ENCODE results near the gene RHBDL1. TPM values are rescaled to one million over a fixed set of nuclear protein-coding genes. Genes with fewer than 3 reads are reported as not detected.
A peak's percentile ranks its signal among the peaks of the same experiment; 100 is the strongest.

Gene RHBDL1
- total and polyA plus RNA-seq, 2 of the 8 experiments (the other 6 are each of a cell fraction or from before 2014, with no cell fraction given) = 4.0 to 8.1 TPM

- no peaks in the 10 kb centered on the region for H3K79me1 ChIP-seq (ENCODE audit: low read depth, low read length)
- peak overlapping the region; percentile 60 for H3K18ac ChIP-seq (ENCODE audit: extremely low read depth, low read length)
- H2BK120ac ChIP-seq (replicated peaks; ENCODE audit: low read depth, low read length) = no peak overlapping the region
- H4K20me1 ChIP-seq (replicated peaks in 1 of 2; ENCODE audit: control insufficient read depth in 1 of 2, insufficient read depth in 2 of 2, low read length in 2 of 2) = peaks cover under 1 to 14% of the 10 kb centered on the region in 2 experiments
- H2BK15ac ChIP-seq (ENCODE audit: low read length) = no peak overlapping the region
- H3K56ac ChIP-seq (replicated peaks; ENCODE audit: insufficient read length, low read depth, low read length) = no peak overlapping the region
- peak overlapping the region in 2 of 4 experiments; percentile 22 to 37; a peak in 3 of 7 replicates for H3K9ac ChIP-seq (replicated peaks in 1 of 4; ENCODE audit: extremely low read depth in 1 of 4, low read depth in 3 of 4, low read length in 3 of 4)
- ChIA-PET CTCF (ENCODE audit: partially characterized antibody) (interaction anchor here (32.4 to 35.8 kb wide), 3 partner anchors 9 to 57 kb away, joined by 424 to 977 read pairs (median 977); partner anchors contain the start of genes ANTKMT, CCDC78, CHTF18 and CIAO3), POLR2A (ENCODE audit: partially characterized antibody) (interaction anchor here (0.8 to 23.0 kb wide), 10 partner anchors 11 to 76 kb away, joined by 3 to 353 read pairs (median 4); partner anchors contain the start of genes ANTKMT, CCDC78, CHTF18 and CIAO3)
- DNase-seq (ENCODE audit: low read depth in 1 of 2, low spot score in 2 of 2) = no peak
- no peak for FAIRE-seq
- H3K36me3 ChIP-seq (ENCODE audit: control insufficient read depth in 2 of 4, insufficient read depth in 4 of 4, low read length in 3 of 4) = no peaks in the 10 kb centered on the region
- peaks cover 0 to 16% (median 5%) of the 10 kb centered on the region in 4 experiments; a peak in 4 of 7 replicates for H3K27me3 ChIP-seq (replicated peaks in 1 of 4; ENCODE audit: control insufficient read depth in 3 of 4, extremely low read depth in 1 of 4, insufficient read depth in 3 of 4, low read length in 3 of 4)
- H3K4me3 ChIP-seq (ENCODE audit: extremely low read depth in 1 of 4, insufficient read depth in 2 of 4, low read depth in 3 of 4, low read length in 4 of 4) = peak overlapping the region; percentile 33 to 83 (median 46)
- 0 out of 2 replicates have a peak overlapping the region, but pooled peaks have one; percentile 24 for H2BK5ac ChIP-seq (ENCODE audit: low read depth, low read length)
- no peak overlapping the region for H3K14ac ChIP-seq (ENCODE audit: insufficient read length)
- H3K4me2 ChIP-seq (ENCODE audit: insufficient read depth in 1 of 2, low read depth in 2 of 2, low read length in 2 of 2) = peak overlapping the region; percentile 93 to 99
- H4K8ac ChIP-seq (ENCODE audit: extremely low read depth, insufficient read depth, low read length) = peak overlapping the region; percentile 68; the same call in 1 of the 2 replicates
- no peaks in the 10 kb centered on the region for H3K9me3 ChIP-seq (ENCODE audit: insufficient read depth in 2 of 2, low read depth in 1 of 2, low read length in 1 of 2)
- H3K4me1 ChIP-seq (replicated peaks in 1 of 4; ENCODE audit: control insufficient read depth in 3 of 4, insufficient read depth in 4 of 4, low read length in 3 of 4) = peaks cover 0 to 14% (median 8%) of the 10 kb centered on the region in 4 experiments; a peak in 5 of 7 replicates
- 0 out of 2 replicates have a peak overlapping the region, but pooled peaks have one; percentile 80 for H2BK20ac ChIP-seq (ENCODE audit: low read length)
- no peak overlapping the region for H4K5ac ChIP-seq (ENCODE audit: insufficient read length, low read depth, low read length)
- H3K23ac ChIP-seq (ENCODE audit: insufficient read length) = no peak overlapping the region
- H3K23me2 ChIP-seq (ENCODE audit: low read depth, low read length) = peaks cover 19% of the 10 kb centered on the region; the same call in 1 of the 2 replicates
- H3K27ac ChIP-seq (ENCODE audit: low read depth, low read length) = peak overlapping the region; percentile 3; the same call in 1 of the 2 replicates
- 0 out of 2 replicates have a peak overlapping the region, but pooled peaks have one; percentile 75 for H2AK5ac ChIP-seq (ENCODE audit: low read depth, low read length)
- peak overlapping the region; percentile 93 for H4K91ac ChIP-seq (replicated peaks; ENCODE audit: insufficient read length, low read length)
- no peak overlapping the region; the same call in 1 of the 2 replicates for H2BK12ac ChIP-seq (ENCODE audit: low read depth, low read length)
- H3K79me2 ChIP-seq (ENCODE audit: control insufficient read depth in 1 of 2, insufficient read depth in 2 of 2, low read length in 2 of 2) = no peaks in the 10 kb centered on the region
- peak overlapping the region; percentile 99 for H3K4ac ChIP-seq (replicated peaks; ENCODE audit: insufficient read length, low read depth, low read length)
- 2% methylated on average over 28 of the region's 61 CpGs; no CpG with 5 or more reads in 1 of the 2 experiments for WGBS, 2 experiments (ENCODE audit: extremely low coverage in 1 of 2, insufficient coverage in 1 of 2, insufficient read length in 1 of 2, insufficient replicate concordance in 2 of 2, low coverage in 1 of 2, low lambda C conversion rate in 2 of 2, missing lambda C conversion rate in 1 of 2)
- no peak overlapping the region for H2AFZ ChIP-seq (ENCODE audit: low read length)
- peak; percentile 14 to 48; a peak in 1 of 4 replicates for TF ChIP-seq HDAC2 (IDR thresholded peaks at IDR 0.05; ENCODE audit: borderline replicate concordance in 1 of 2, low read depth in 2 of 2, low read length in 2 of 2)
- TF ChIP-seq, protein P1, sequence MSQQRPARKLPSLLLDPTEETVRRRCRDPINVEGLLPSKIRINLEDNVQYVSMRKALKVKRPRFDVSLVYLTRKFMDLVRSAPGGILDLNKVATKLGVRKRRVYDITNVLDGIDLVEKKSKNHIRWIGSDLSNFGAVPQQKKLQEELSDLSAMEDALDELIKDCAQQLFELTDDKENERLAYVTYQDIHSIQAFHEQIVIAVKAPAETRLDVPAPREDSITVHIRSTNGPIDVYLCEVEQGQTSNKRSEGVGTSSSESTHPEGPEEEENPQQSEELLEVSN (IDR thresholded peaks at IDR 0.05) = no peak
- TF ChIP-seq KDM5A (IDR thresholded peaks at IDR 0.05; ENCODE audit: low read length) = no peak
- TF ChIP-seq MAX (IDR thresholded peaks at IDR 0.05) = peak; percentile 65
- peak; percentile 54 for TF ChIP-seq KDM4A (IDR thresholded peaks at IDR 0.05; ENCODE audit: low read depth, low read length, severe bottlenecking)
- no peak for TF ChIP-seq MAFK (IDR thresholded peaks at IDR 0.05; ENCODE audit: low read depth, low read length)
- TF ChIP-seq PHF8 (conservative IDR thresholded peaks at IDR 0.05; ENCODE audit: low read depth, low read length) = 0 out of 2 replicates have a peak, but pooled peaks have one; percentile 19
- no peak for TF ChIP-seq YY1 (IDR thresholded peaks at IDR 0.05; ENCODE audit: low read depth, low read length)
- no peak for TF ChIP-seq SP4 (IDR thresholded peaks at IDR 0.05; ENCODE audit: low read length)
- no peak for TF ChIP-seq FOSL1 (IDR thresholded peaks at IDR 0.05; ENCODE audit: insufficient read depth, low read depth, low read length)
Measured at GRCh38 chr16:727291-727977, 52.0 kb downstream of the RHBDL1 start.
